OCI-LY1 (cell line): ENCODE results near the gene TMEM89.

ENCODE experiments used
- H2AFZ ChIP-seq: fragments of 200-600 bp; sonication (generic), shearing (Covaris generic); 2 replicates; pipeline ENCODE4 v1.6.0; 2014; ENCODE audit warnings: antibody characterized with exemption, mild to moderate bottlenecking, low read length
- H3F3A ChIP-seq: fragments of 200-600 bp; sonication (generic), shearing (Covaris generic); 2 replicates; pipeline ENCODE4 v1.6.0; 2014; ENCODE audit warnings: mild to moderate bottlenecking, antibody characterized with exemption, low read length, moderate library complexity; ENCODE audit not compliant: insufficient read depth
- H3K27ac ChIP-seq: fragments of 200-600 bp; sonication (generic); 2 replicates; pipeline ENCODE4 v1.5.1; 2014; ENCODE audit warnings: low read length, mixed run types, mild to moderate bottlenecking, low read depth; ENCODE audit not compliant: poor library complexity, severe bottlenecking
- H3K27me3 ChIP-seq: fragments of 200-600 bp; sonication (generic); 2 replicates; pipeline ENCODE4 v1.6.0; 2014; ENCODE audit warnings: antibody characterized with exemption, mild to moderate bottlenecking, low read length, moderate library complexity; ENCODE audit not compliant: insufficient read depth
- H3K36me3 ChIP-seq: fragments of 200-600 bp; sonication (generic); 2 replicates; pipeline ENCODE4 v1.6.1; 2014; ENCODE audit warnings: mild to moderate bottlenecking, antibody characterized with exemption, low read length, moderate library complexity, mixed read lengths; ENCODE audit not compliant: insufficient read depth
- H3K4me1 ChIP-seq: fragments of 200-600 bp; sonication (generic); 2 replicates; pipeline ENCODE4 v1.5.1; 2014; ENCODE audit warnings: mild to moderate bottlenecking, low read length, moderate library complexity; ENCODE audit not compliant: insufficient read depth, severe bottlenecking
- H3K4me2 ChIP-seq: fragments of 200-600 bp; sonication (generic), shearing (Covaris generic); 2 replicates; pipeline ENCODE4 v1.6.1; 2014; ENCODE audit warnings: low read length
- H3K4me3 ChIP-seq: fragments of 200-600 bp; sonication (generic); 2 replicates; pipeline ENCODE4 v1.5.1; 2014; ENCODE audit warnings: low read length, low read depth, mild to moderate bottlenecking, mixed read lengths; ENCODE audit not compliant: poor library complexity, severe bottlenecking
- H3K79me2 ChIP-seq: fragments of 200-600 bp; shearing (Covaris generic); 2 replicates; pipeline ENCODE4 v1.6.1; 2016; ENCODE audit warnings: mixed run types, low read length, mixed read lengths; ENCODE audit not compliant: insufficient read depth
- H3K9ac ChIP-seq: fragments of 200-600 bp; sonication (generic), shearing (Covaris generic); 2 replicates; pipeline ENCODE4 v1.6.1; 2014; ENCODE audit warnings: mild to moderate bottlenecking, low read length, mixed read lengths
- H3K9me2 ChIP-seq: fragments of 200-600 bp; sonication (generic), shearing (Covaris generic); 2 replicates; pipeline ENCODE4 v1.6.1; 2014; ENCODE audit warnings: low read depth, mild to moderate bottlenecking, low read length, mixed read lengths
- H3K9me3 ChIP-seq: fragments of 200-600 bp; shearing (Covaris generic); 2 replicates; pipeline ENCODE4 v1.6.1; 2014; ENCODE audit warnings: low read length, mixed read lengths
- H4K20me1 ChIP-seq: fragments of 200-600 bp; sonication (generic), shearing (Covaris generic); 2 replicates; pipeline ENCODE4 v1.6.0; 2016; ENCODE audit warnings: mild to moderate bottlenecking, low read length; ENCODE audit not compliant: insufficient read depth
- CTCF ChIP-seq: fragments of 200-600 bp; sonication (generic), shearing (Covaris generic); IDR thresholded peaks from 2 replicates; pipeline ENCODE4 v1.5.1; 2017; ENCODE audit warnings: mild to moderate bottlenecking, antibody characterized with exemption, low read length, moderate library complexity, mixed read lengths
- EZH2 ChIP-seq: fragments of 200-600 bp; sonication (generic), shearing (Covaris generic); IDR thresholded peaks from 2 replicates; pipeline ENCODE4 v1.8.0; 2017; ENCODE audit warnings: borderline replicate concordance, mixed run types, mild to moderate bottlenecking, antibody characterized with exemption, low read length, moderate library complexity, mixed read lengths

Gene TMEM89

GRCh38 chr3:48634661-48635221, 13.2 kb upstream of the TMEM89 start:
- H2AFZ ChIP-seq, result no peak overlapping the region
- H3K9me3 ChIP-seq, result no peaks in the 10 kb centered on the region
- H4K20me1 ChIP-seq, result no peaks in the 10 kb centered on the region
- no peaks in the 10 kb centered on the region for H3F3A ChIP-seq
- peak overlapping the region; percentile 21 for H3K27ac ChIP-seq
- peaks cover 36% of the 10 kb centered on the region for H3K36me3 ChIP-seq
- H3K9me2 ChIP-seq, result no peaks in the 10 kb centered on the region
- H3K4me2 ChIP-seq, result peak overlapping the region; percentile 67
- peak overlapping the region; percentile 80 for H3K4me3 ChIP-seq
- peak overlapping the region; percentile 84 for H3K9ac ChIP-seq
- no peaks in the 10 kb centered on the region for H3K79me2 ChIP-seq
- H3K4me1 ChIP-seq, result peaks cover 26% of the 10 kb centered on the region
- TF ChIP-seq EZH2 (no peak), CTCF (no peak)
- no peaks in the 10 kb centered on the region for H3K27me3 ChIP-seq

GRCh38 chr3:48633743-48634142, 12.2 kb upstream of the TMEM89 start:
- H3K4me1 ChIP-seq, result peaks cover 26% of the 10 kb centered on the region
- H4K20me1 ChIP-seq, result no peaks in the 10 kb centered on the region
- H3K4me2 ChIP-seq, result peak overlapping the region; percentile 67
- no peaks in the 10 kb centered on the region for H3K79me2 ChIP-seq
- no peaks in the 10 kb centered on the region for H3F3A ChIP-seq
- H3K27ac ChIP-seq, result no peak overlapping the region
- no peak overlapping the region for H2AFZ ChIP-seq
- no peaks in the 10 kb centered on the region for H3K27me3 ChIP-seq
- TF ChIP-seq CTCF (no peak), EZH2 (no peak)
- no peaks in the 10 kb centered on the region for H3K9me3 ChIP-seq
- no peak overlapping the region; the same call in 1 of the 2 replicates for H3K9ac ChIP-seq
- no peaks in the 10 kb centered on the region for H3K9me2 ChIP-seq
- H3K4me3 ChIP-seq, result no peak overlapping the region
- H3K36me3 ChIP-seq, result peaks cover 42% of the 10 kb centered on the region

GRCh38 chr3:48633256-48633655, 11.7 kb upstream of the TMEM89 start:
- Histone ChIP-seq H3K36me3 (peaks cover 45% of the 10 kb centered on the region), H3K27me3 (no peaks in the 10 kb centered on the region), H3K4me1 (peaks cover 26% of the 10 kb centered on the region), H4K20me1 (no peaks in the 10 kb centered on the region), H3K4me3 (no peak overlapping the region), H3K79me2 (no peaks in the 10 kb centered on the region), H3K4me2 (no peak overlapping the region), H2AFZ (no peak overlapping the region), H3K27ac (no peak overlapping the region), H3F3A (no peaks in the 10 kb centered on the region), H3K9ac (no peak overlapping the region), H3K9me2 (no peaks in the 10 kb centered on the region), H3K9me3 (no peaks in the 10 kb centered on the region)
- TF ChIP-seq EZH2, result no peak
- no peak for TF ChIP-seq CTCF
